Endodermal cell (in vitro differentiated cells): Measurements from ENCODE around the gene PADI6. TPM values are rescaled to one million over a fixed set of nuclear protein-coding genes. Genes with fewer than 3 reads are reported as not detected.

Experiments used
- DNase-seq: peaks from one replicate; pipeline ENCODE4 v3.0.0-alpha.2; 2017
- H3K27ac ChIP-seq: 2 replicates; pipeline ENCODE4 v1.5.1; 2013; ENCODE audit warnings: mild to moderate bottlenecking, low read depth, low read length, moderate library complexity
- H3K27me3 ChIP-seq: 2 replicates; pipeline ENCODE4 v1.6.1; 2013; ENCODE audit warnings: mild to moderate bottlenecking, low read length, moderate library complexity; ENCODE audit not compliant: insufficient read depth, control insufficient read depth, poor library complexity, severe bottlenecking
- H3K36me3 ChIP-seq: 2 replicates; pipeline ENCODE4 v1.7.0; 2013; ENCODE audit warnings: mild to moderate bottlenecking, low read length, moderate library complexity; ENCODE audit not compliant: control insufficient read depth, insufficient read depth
- H3K4me1 ChIP-seq: one replicate; pipeline ENCODE4 v1.7.0; 2013; ENCODE audit warnings: low read length; ENCODE audit not compliant: control insufficient read depth, insufficient read depth
- H3K4me3 ChIP-seq: 2 replicates; pipeline ENCODE4 v1.5.1; 2013; ENCODE audit warnings: mild to moderate bottlenecking, low read length, moderate library complexity
- H3K9ac ChIP-seq: 2 replicates; pipeline ENCODE4 v1.6.1; 2013; ENCODE audit warnings: mild to moderate bottlenecking, low read length, moderate library complexity; ENCODE audit not compliant: poor library complexity, severe bottlenecking; ENCODE audit errors: extremely low read depth
- H3K9me3 ChIP-seq: 2 replicates; pipeline ENCODE4 v1.6.1; 2013; ENCODE audit warnings: mild to moderate bottlenecking, low read length, moderate library complexity; ENCODE audit not compliant: control insufficient read depth
- H3K27ac Mint-ChIP-seq: 2 replicates; pipeline ENCODE4 v1.8.0; 2020; ENCODE audit warnings: mixed read lengths
- H3K27me3 Mint-ChIP-seq: 2 replicates; pipeline ENCODE4 v1.8.0; 2021; ENCODE audit warnings: mild to moderate bottlenecking, mixed read lengths; ENCODE audit not compliant: insufficient read depth
- H3K36me3 Mint-ChIP-seq: 2 replicates; pipeline ENCODE4 v1.8.0; 2020; ENCODE audit warnings: low read depth, mixed read lengths
- H3K4me1 Mint-ChIP-seq: 2 replicates; pipeline ENCODE4 v1.8.0; 2020; ENCODE audit warnings: mixed read lengths
- H3K4me3 Mint-ChIP-seq: 2 replicates; pipeline ENCODE4 v1.8.0; 2020; ENCODE audit warnings: mild to moderate bottlenecking, moderate library complexity, mixed read lengths
- H3K9me3 Mint-ChIP-seq: 2 replicates; pipeline ENCODE4 v1.8.0; 2020; ENCODE audit warnings: mild to moderate bottlenecking, mixed read lengths
- WGBS, 2 experiments: methylation state at CpG; one replicate each; pipeline versions ENCODE4 v1.1.5 to v1.1.7; 2013; ENCODE audit warnings: missing lambda C conversion rate in 2 of 2, mixed read lengths in 1 of 2; ENCODE audit not compliant: insufficient coverage in 1 of 2, insufficient read length in 1 of 2; 5-methylcytosine and 5-hydroxymethylcytosine counted together
- total RNA-seq, 2 donors: library from RNA; stranded (reverse); fragmentation: NEBNext Ultra II Directional in 1 of 2; extraction: Animal tissue kit (Norgen Biotek cat#: 25700) in 1 of 2; gene quantifications; 2 replicates in 1 of 2; 3 replicates in 1 of 2; pipeline ENCODE4 v1.2.1, GENCODE V29; 2021
- TF ChIP-seq, protein P1 (sequence below): fragments of 200-600 bp; sonication (generic); conservative IDR thresholded peaks from 2 replicates; pipeline ENCODE4 v1.5.0; 2021; ENCODE audit warnings: antibody characterized with exemption, mild to moderate bottlenecking

Gene PADI6
- total RNA-seq, 2 donors from 2014 or later = not detected

DNA sequence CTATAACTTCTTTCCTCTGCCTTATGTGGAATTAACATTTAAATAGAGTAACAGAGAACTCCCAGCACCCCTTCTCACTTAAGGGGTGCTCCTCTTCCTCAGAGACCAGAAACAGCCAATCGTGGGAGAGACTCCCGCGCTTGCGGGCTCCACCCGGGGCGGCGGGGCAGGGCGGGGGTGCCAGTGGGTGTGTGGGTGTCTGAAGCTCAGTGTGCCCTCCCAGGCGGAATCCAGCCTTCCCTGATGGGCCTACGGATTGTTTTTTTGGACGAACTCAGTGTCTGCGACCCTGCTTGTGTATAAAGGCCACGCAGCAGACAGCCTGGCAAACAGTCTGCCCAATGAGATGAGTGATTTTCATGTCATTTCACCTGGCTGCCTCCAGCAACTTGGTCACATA lies 61.3 kb downstream of the PADI6 start:
- H3K9me3 Mint-ChIP-seq = no peaks in the 10 kb centered on the region
- 92 to 93% methylated on average over 3 to 13 of the region's 13 CpGs for WGBS, 2 experiments
- no peak overlapping the region for H3K27ac ChIP-seq
- H3K36me3 Mint-ChIP-seq = peaks cover 76% of the 10 kb centered on the region
- no peaks in the 10 kb centered on the region for H3K27me3 ChIP-seq
- H3K4me3 Mint-ChIP-seq = no peak overlapping the region
- peaks cover 74% of the 10 kb centered on the region for H3K36me3 ChIP-seq
- no peaks in the 10 kb centered on the region for H3K27me3 Mint-ChIP-seq
- no peaks in the 10 kb centered on the region for H3K9me3 ChIP-seq
- DNase-seq = no peak
- peak overlapping the region; percentile 48 for H3K27ac Mint-ChIP-seq
- no peak overlapping the region for H3K4me3 ChIP-seq
- peaks cover 50% of the 10 kb centered on the region for H3K4me1 Mint-ChIP-seq
- H3K4me1 ChIP-seq = peaks cover 22% of the 10 kb centered on the region
- H3K9ac ChIP-seq = no peak overlapping the region
- TF ChIP-seq, protein P1, sequence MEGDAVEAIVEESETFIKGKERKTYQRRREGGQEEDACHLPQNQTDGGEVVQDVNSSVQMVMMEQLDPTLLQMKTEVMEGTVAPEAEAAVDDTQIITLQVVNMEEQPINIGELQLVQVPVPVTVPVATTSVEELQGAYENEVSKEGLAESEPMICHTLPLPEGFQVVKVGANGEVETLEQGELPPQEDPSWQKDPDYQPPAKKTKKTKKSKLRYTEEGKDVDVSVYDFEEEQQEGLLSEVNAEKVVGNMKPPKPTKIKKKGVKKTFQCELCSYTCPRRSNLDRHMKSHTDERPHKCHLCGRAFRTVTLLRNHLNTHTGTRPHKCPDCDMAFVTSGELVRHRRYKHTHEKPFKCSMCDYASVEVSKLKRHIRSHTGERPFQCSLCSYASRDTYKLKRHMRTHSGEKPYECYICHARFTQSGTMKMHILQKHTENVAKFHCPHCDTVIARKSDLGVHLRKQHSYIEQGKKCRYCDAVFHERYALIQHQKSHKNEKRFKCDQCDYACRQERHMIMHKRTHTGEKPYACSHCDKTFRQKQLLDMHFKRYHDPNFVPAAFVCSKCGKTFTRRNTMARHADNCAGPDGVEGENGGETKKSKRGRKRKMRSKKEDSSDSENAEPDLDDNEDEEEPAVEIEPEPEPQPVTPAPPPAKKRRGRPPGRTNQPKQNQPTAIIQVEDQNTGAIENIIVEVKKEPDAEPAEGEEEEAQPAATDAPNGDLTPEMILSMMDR = no peak

DNA sequence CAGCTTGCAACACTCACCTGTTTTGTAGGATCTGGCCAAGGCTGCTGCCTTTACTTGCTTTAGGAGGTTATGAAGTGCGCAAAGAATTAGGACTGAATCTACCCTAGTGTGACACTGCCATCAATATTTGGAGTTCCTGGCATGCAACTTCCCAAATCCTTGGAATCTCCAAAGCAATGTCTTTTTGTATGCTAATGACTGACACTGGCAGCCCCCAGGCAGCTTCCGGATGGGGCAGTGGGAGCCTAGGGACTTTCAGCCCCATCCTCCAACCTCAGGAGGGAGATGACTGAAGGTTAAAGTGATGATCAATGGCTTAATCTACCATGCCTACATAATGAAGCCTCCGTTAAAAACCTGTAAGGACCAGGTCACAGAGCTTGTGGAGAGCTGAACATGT lies 62.0 kb downstream of the PADI6 start:
- Histone ChIP-seq H3K9ac (no peak overlapping the region), H3K27me3 (no peaks in the 10 kb centered on the region), H3K36me3 (peaks cover 67% of the 10 kb centered on the region), H3K27ac (no peak overlapping the region), H3K4me1 (peaks cover 22% of the 10 kb centered on the region), H3K9me3 (no peaks in the 10 kb centered on the region), H3K4me3 (no peak overlapping the region)
- Mint-ChIP-seq H3K36me3 (peaks cover 68% of the 10 kb centered on the region), H3K9me3 (no peaks in the 10 kb centered on the region), H3K27me3 (no peaks in the 10 kb centered on the region), H3K27ac (peak overlapping the region; percentile 48), H3K4me3 (peak overlapping the region; percentile 73), H3K4me1 (peaks cover 45% of the 10 kb centered on the region)
- TF ChIP-seq, protein P1 = no peak
- 46 to 75% methylated on average over 1 to 3 of the region's 3 CpGs for WGBS, 2 experiments
- DNase-seq = peak; percentile 79

DNA sequence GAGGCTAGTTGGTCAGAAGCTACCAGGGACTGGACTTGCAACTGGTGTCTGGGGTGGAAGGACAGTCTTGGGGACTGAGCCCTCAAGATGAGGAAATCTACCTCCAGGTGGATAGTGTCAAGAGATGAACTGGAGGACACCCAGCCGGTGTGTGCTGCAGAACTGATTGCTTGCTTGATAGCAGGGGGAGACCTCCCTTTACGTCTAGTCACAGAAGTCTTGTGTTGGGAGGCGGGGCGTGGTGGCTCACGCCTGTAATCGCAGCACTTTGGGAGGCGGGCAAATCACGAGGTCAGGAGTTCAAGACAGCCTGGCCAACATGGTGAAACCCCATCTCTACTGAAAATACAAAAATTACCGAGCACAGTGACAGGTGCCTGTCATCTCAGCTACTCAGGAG lies 62.6 kb downstream of the PADI6 start:
- Mint-ChIP-seq H3K36me3 (peaks cover 62% of the 10 kb centered on the region), H3K9me3 (no peaks in the 10 kb centered on the region), H3K4me3 (peak overlapping the region; percentile 73), H3K27me3 (no peaks in the 10 kb centered on the region), H3K4me1 (peaks cover 40% of the 10 kb centered on the region), H3K27ac (no peak overlapping the region)
- WGBS, 2 experiments = 67 to 83% methylated on average over 2 to 9 of the region's 9 CpGs
- Histone ChIP-seq H3K9me3 (no peaks in the 10 kb centered on the region), H3K4me1 (peaks cover 22% of the 10 kb centered on the region), H3K27ac (no peak overlapping the region), H3K27me3 (no peaks in the 10 kb centered on the region), H3K36me3 (peaks cover 61% of the 10 kb centered on the region), H3K4me3 (no peak overlapping the region), H3K9ac (no peak overlapping the region)
- TF ChIP-seq, protein P1 = no peak
- DNase-seq = peak; percentile 64
